GM12801 (cell line): ENCODE data around the gene CRYGB.

Source experiments
- CTCF ChIP-seq: IDR thresholded peaks from one replicate; pipeline ENCODE4 v1.5.1; 2011; ENCODE audit warnings: control low read depth; ENCODE audit not compliant: insufficient read length; ENCODE audit errors: extremely low read depth

The CRYGB gene

GRCh38 chr2:208099682-208100470 is 46.1 kb downstream of the CRYGB start:
- TF ChIP-seq CTCF = no peak

- no peak for TF ChIP-seq CTCF
These were observed 47.7 kb downstream of the CRYGB start for GRCh38 chr2:208098267-208098666.

GRCh38 chr2:208097801-208098200 is 48.2 kb downstream of the CRYGB start:
- TF ChIP-seq CTCF = no peak

GRCh38 chr2:208097313-208097712 is 48.6 kb downstream of the CRYGB start:
- no peak for TF ChIP-seq CTCF

- TF ChIP-seq CTCF = no peak
These were observed 49.9 kb downstream of the CRYGB start for GRCh38 chr2:208096080-208096479.

- no peak for TF ChIP-seq CTCF
These were observed 52.8 kb downstream of the CRYGB start for GRCh38 chr2:208093128-208093527.
